Inferior parietal cortex (tissue), 1 donor: ENCODE measurements around the gene SDE2.
"Not testable (repeated sequence)": the region's sequence is repeated elsewhere in the genome, so short reads cannot be mapped to it uniquely, and the experiment has no call there.

Experiments
- DNase-seq: peaks from one replicate; pipeline ENCODE4 v3.0.0-alpha.2; 2016; ENCODE audit errors: extremely low spot score

SDE2 gene

GRCh38 chr1:225999227-225999911 is at the start of gene SDE2:
Gene SDE2 (minus strand): TSS chr1:225999343. CDS start chr1:225999312, 31 bp downstream.
- peak; percentile 98 for DNase-seq

- no peak for DNase-seq
Observed at GRCh38 chr1:226048886-226049285, 49.7 kb upstream of the SDE2 start.

- no peak for DNase-seq
Observed at GRCh38 chr1:226047495-226047894, 48.4 kb upstream of the SDE2 start.

GRCh38 chr1:226046240-226046639 is 47.1 kb upstream of the SDE2 start:
- DNase-seq, result no peak

- DNase-seq, result no peak
Observed at GRCh38 chr1:226044514-226045101, 45.5 kb upstream of the SDE2 start.

- DNase-seq, result no peak
Observed at GRCh38 chr1:226041419-226041818, 42.3 kb upstream of the SDE2 start.

- no peak for DNase-seq
Observed at GRCh38 chr1:226038661-226039060, 39.5 kb upstream of the SDE2 start.

- no peak for DNase-seq
Observed at GRCh38 chr1:226035915-226036314, 36.8 kb upstream of the SDE2 start.

GRCh38 chr1:226034482-226034881 is 35.3 kb upstream of the SDE2 start:
- peak; percentile 49 for DNase-seq

GRCh38 chr1:226033991-226034390 is 34.8 kb upstream of the SDE2 start:
- no peak for DNase-seq

GRCh38 chr1:226033582-226033981 is 34.4 kb upstream of the SDE2 start:
- DNase-seq, result no peak

GRCh38 chr1:226029568-226030225 is 30.6 kb upstream of the SDE2 start:
- DNase-seq, result no peak

GRCh38 chr1:226029093-226029496 is 30.0 kb upstream of the SDE2 start:
- DNase-seq, result peak; percentile 20

- no peak for DNase-seq
Observed at GRCh38 chr1:226027538-226028217, 28.5 kb upstream of the SDE2 start.

- no peak for DNase-seq
Observed at GRCh38 chr1:226026833-226027232, 27.7 kb upstream of the SDE2 start.

GRCh38 chr1:226023735-226024134 is 24.6 kb upstream of the SDE2 start:
- DNase-seq, result no peak

- DNase-seq, result no peak
Observed at GRCh38 chr1:226021801-226022200, 22.7 kb upstream of the SDE2 start.

GRCh38 chr1:226021401-226021800 is 22.3 kb upstream of the SDE2 start:
- DNase-seq, result no peak

GRCh38 chr1:226019572-226019971 is 20.4 kb upstream of the SDE2 start:
- DNase-seq, result no peak

- DNase-seq, result no peak
Observed at GRCh38 chr1:226017070-226017469, 17.9 kb upstream of the SDE2 start.

- DNase-seq, result no peak
Observed at GRCh38 chr1:226009650-226010044, 10.5 kb upstream of the SDE2 start.

- DNase-seq, result not testable (repeated sequence)
Observed at GRCh38 chr1:226007126-226007892, 8.2 kb upstream of the SDE2 start.
